ENCODE results near the gene HNRNPDL. TPM values are rescaled to one million over a fixed set of nuclear protein-coding genes. Genes with fewer than 3 reads are reported as not detected.
"Not testable (repeated sequence)": the region's sequence is repeated elsewhere in the genome, so short reads cannot be mapped to it uniquely, and the experiment has no call there.

Gene HNRNPDL
- polyA plus RNA-seq, 2 of the 4 experiments (the other 2 are of a cell fraction) = 321 to 397 TPM

DNA sequence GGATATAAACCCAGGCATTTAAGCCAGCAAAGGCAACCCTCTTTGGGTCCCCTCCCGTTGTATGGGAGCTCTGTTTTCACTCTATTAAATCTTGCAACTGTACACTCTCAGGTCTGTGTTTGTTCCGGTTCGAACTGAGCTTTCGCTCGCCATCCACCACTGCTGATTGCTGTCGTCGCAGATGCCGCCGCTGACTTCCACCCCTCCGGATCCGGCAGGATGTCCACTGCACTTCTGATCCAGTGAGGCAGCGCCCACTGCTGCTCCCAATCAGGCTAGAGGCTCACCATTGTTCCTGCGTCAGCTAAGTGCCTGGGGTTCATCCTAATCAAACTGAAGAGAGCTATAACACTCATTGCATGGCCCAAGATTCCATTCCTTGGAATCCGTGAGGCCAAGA, 49.3 kb upstream of the HNRNPDL start:
- no peaks in the 10 kb centered on the region for H3K9me3 ChIP-seq
- WGBS (ENCODE audit: missing lambda C conversion rate) = 93% methylated on average over 12 of the region's 14 CpGs
- no peak for TF ChIP-seq HDAC2 (IDR thresholded peaks at IDR 0.05)
- ATAC-seq (no peak), FAIRE-seq (no peak), DNase-seq (ENCODE audit: low read depth in 1 of 2, low spot score in 1 of 2) (no peak)
- no peak overlapping the region for H3K4me2 ChIP-seq
- ChIA-PET CTCF (interaction anchor here (1.1 kb wide), 2 partner anchors 9 to 17 kb away, joined by 3 to 4 read pairs; no protein-coding TSS in a partner anchor), POLR2A (no interaction called here)
- H3K27ac ChIP-seq = no peak overlapping the region
- no peaks in the 10 kb centered on the region for H3K4me1 ChIP-seq
- no peak overlapping the region for H3K4me3 ChIP-seq

DNA sequence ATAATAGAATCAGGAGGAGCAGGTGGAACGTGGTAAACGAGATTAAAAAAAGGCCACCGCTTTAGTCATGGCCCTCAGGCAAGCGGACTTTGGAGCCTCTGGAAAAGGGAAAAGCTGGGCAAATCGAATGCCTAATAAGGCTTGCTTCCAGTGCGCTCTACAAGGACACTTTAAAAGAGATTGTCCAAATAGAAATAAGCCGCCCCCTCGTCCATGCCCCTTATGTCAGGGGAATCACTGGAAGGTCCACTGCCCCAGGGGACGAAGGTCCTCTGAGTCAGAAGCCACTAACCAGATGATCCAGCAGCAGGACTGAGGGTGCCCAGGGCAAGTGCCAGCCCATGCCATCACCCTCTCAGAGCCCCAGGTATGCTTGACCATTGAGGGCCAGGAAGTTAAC, 47.2 kb upstream of the HNRNPDL start:
- H3K4me2 ChIP-seq; DNase-seq (ENCODE audit: low read depth in 1 of 2, low spot score in 1 of 2); H3K4me3 ChIP-seq; ATAC-seq; FAIRE-seq; CTCF ChIA-PET; H3K4me1 ChIP-seq; H3K9me3 ChIP-seq; H3K27ac ChIP-seq; POLR2A ChIA-PET: not testable (repeated sequence)
- 75% methylated on average over 9 of the region's 9 CpGs for WGBS (ENCODE audit: missing lambda C conversion rate)

DNA sequence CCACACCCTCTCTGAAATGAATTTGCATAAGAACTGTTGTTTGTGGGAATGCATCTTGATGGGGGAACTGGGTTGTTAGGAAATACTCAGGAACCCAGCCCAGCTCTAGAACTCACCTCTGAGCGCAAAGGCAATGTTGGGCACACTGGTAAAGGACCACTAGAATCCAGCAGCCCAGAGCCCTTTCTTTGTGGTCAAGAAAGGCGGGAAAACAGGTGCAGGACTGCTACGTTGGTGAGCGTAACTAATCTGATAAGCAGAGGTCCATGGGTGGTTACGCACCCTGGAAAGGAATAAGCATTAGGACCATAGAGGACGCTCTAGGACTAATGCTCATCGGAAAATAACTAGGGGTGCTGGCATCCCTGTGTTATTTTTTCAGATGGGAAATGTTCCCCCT, 45.7 kb upstream of the HNRNPDL start:
- POLR2A ChIA-PET; ATAC-seq; H3K4me1 ChIP-seq; FAIRE-seq; H3K9me3 ChIP-seq; H3K27ac ChIP-seq; DNase-seq (ENCODE audit: low read depth in 1 of 2, low spot score in 1 of 2); H3K4me2 ChIP-seq; CTCF ChIA-PET; H3K4me3 ChIP-seq: not testable (repeated sequence)
- 94% methylated on average over 7 of the region's 7 CpGs for WGBS (ENCODE audit: missing lambda C conversion rate)

DNA sequence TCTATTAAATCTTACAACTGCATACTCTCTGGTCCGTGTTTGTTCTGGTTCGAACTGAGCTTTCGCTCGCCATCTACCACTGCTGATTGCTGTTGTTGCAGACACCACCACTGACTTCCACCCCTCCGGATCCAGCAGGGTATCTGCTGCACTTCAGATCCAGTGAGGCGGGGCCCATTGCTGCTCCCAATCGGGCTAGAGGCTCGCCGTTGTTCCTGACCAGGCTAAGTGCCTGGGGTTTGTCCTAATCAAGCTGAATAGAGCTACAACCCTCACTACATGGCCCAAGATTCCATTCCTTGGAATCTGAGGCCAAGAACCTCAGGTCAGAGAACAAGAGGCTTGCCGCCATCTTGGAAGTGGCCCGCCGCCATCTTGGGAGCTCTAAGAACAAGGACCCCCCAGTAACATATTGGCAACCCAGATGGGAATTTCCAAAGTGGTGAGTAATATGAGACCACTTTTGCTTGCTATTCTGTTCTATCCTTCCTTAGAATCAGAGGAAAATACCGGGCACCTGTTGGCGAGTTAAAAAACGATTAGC, 43.4 kb upstream of the HNRNPDL start:
- TF ChIP-seq FOSB (CRISPR knock-in tag; IDR thresholded peaks at IDR 0.05) = no peak
- no peak for TF ChIP-seq BHLHE40 (IDR thresholded peaks at IDR 0.05; ENCODE audit: low read depth, low read length)
- TF ChIP-seq, protein P1, sequence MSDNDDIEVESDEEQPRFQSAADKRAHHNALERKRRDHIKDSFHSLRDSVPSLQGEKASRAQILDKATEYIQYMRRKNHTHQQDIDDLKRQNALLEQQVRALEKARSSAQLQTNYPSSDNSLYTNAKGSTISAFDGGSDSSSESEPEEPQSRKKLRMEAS (IDR thresholded peaks at IDR 0.05) = no peak
- no peak for TF ChIP-seq JUNB (IDR thresholded peaks at IDR 0.05)
- TF ChIP-seq KDM1A (IDR thresholded peaks at IDR 0.05; ENCODE audit: low read depth) = no peak
- Histone ChIP-seq H3K9me3 (no peaks in the 10 kb centered on the region), H3K27ac (no peak overlapping the region), H3K4me3 (no peak overlapping the region), H3K4me1 (no peaks in the 10 kb centered on the region), H3K4me2 (no peak overlapping the region)
- ChIA-PET POLR2A (no interaction called here), CTCF (no interaction called here)
- FAIRE-seq = no peak
- no peak for ATAC-seq
- WGBS (ENCODE audit: missing lambda C conversion rate) = 97% methylated on average over 15 of the region's 15 CpGs
- no peak for DNase-seq (ENCODE audit: low read depth in 1 of 2, low spot score in 1 of 2)

DNA sequence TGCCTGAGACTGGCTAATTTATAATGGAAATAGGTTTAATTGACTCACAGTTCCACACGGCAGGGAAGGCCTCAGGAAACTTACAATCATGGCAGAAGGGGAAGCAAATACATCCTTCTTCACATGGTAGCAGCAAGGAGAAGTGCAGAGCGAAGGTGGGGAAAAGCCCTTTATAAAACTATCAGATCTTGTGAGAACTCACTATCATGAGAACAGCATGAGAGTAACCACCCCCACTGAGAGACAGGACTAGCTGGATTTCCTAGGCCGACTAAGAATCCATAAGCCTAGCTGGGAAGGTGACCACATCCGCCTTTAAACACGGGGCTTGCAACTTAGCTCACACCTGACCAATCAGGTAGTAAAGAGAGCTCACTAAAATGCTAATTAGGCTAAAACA, 42.8 kb upstream of the HNRNPDL start:
- ATAC-seq; H3K9me3 ChIP-seq; H3K4me1 ChIP-seq; DNase-seq (ENCODE audit: low read depth in 1 of 2, low spot score in 1 of 2); H3K27ac ChIP-seq; FAIRE-seq; H3K4me3 ChIP-seq; POLR2A ChIA-PET; CTCF ChIA-PET; H3K4me2 ChIP-seq: not testable (repeated sequence)
- WGBS (ENCODE audit: missing lambda C conversion rate) = 87% methylated on average over 5 of the region's 5 CpGs

DNA sequence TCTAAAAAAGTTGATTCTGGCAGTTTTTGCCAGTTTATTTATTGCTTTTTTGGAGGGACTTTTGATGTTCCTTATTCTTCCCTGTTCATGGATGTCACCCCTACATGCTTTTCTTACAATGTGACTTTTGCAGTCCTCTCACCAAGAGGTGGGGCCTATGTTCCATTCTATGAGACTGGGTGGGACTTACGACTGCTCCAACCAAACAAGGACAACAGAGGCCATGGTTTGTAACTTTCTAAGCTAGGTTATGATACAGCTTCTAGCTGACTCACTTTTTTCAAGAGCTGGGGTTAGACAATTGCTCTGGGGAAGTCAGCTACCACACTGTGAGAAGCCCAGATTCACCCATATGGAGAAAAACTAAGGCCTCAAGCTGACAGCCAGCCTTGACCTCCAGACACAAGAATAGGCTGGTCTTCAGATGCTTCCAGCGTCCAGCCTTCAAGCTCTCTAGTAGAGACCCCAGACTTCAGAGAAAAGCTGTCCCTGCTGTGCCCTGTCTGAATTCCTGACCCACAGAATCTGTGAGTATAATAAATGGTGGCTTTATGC, 39.6 kb upstream of the HNRNPDL start:
- CTCF ChIA-PET = interaction anchor here (0.6 to 3.9 kb wide), 4 partner anchors 10 to 322 kb away, joined by 3 to 10 read pairs (median 4); no protein-coding TSS in a partner anchor
- no peaks in the 10 kb centered on the region for H3K9me3 ChIP-seq
- no peak for DNase-seq (ENCODE audit: low read depth in 1 of 2, low spot score in 1 of 2)
- H3K4me3 ChIP-seq = no peak overlapping the region
- no peak; a peak in 1 of 6 replicates for ATAC-seq
- POLR2A ChIA-PET = no interaction called here
- no peak overlapping the region for H3K27ac ChIP-seq
- FAIRE-seq = no peak
- H3K4me2 ChIP-seq = no peak overlapping the region
- WGBS (ENCODE audit: missing lambda C conversion rate) = 93% methylated on average over 1 of the region's 2 CpGs
- H3K4me1 ChIP-seq = no peaks in the 10 kb centered on the region
- TF ChIP-seq, protein P2, sequence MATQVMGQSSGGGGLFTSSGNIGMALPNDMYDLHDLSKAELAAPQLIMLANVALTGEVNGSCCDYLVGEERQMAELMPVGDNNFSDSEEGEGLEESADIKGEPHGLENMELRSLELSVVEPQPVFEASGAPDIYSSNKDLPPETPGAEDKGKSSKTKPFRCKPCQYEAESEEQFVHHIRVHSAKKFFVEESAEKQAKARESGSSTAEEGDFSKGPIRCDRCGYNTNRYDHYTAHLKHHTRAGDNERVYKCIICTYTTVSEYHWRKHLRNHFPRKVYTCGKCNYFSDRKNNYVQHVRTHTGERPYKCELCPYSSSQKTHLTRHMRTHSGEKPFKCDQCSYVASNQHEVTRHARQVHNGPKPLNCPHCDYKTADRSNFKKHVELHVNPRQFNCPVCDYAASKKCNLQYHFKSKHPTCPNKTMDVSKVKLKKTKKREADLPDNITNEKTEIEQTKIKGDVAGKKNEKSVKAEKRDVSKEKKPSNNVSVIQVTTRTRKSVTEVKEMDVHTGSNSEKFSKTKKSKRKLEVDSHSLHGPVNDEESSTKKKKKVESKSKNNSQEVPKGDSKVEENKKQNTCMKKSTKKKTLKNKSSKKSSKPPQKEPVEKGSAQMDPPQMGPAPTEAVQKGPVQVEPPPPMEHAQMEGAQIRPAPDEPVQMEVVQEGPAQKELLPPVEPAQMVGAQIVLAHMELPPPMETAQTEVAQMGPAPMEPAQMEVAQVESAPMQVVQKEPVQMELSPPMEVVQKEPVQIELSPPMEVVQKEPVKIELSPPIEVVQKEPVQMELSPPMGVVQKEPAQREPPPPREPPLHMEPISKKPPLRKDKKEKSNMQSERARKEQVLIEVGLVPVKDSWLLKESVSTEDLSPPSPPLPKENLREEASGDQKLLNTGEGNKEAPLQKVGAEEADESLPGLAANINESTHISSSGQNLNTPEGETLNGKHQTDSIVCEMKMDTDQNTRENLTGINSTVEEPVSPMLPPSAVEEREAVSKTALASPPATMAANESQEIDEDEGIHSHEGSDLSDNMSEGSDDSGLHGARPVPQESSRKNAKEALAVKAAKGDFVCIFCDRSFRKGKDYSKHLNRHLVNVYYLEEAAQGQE (IDR thresholded peaks at IDR 0.05) = no peak
- TF ChIP-seq, protein P3, sequence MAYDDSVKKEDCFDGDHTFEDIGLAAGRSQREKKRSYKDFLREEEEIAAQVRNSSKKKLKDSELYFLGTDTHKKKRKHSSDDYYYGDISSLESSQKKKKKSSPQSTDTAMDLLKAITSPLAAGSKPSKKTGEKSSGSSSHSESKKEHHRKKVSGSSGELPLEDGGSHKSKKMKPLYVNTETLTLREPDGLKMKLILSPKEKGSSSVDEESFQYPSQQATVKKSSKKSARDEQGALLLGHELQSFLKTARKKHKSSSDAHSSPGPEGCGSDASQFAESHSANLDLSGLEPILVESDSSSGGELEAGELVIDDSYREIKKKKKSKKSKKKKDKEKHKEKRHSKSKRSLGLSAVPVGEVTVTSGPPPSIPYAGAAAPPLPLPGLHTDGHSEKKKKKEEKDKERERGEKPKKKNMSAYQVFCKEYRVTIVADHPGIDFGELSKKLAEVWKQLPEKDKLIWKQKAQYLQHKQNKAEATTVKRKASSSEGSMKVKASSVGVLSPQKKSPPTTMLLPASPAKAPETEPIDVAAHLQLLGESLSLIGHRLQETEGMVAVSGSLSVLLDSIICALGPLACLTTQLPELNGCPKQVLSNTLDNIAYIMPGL (CRISPR knock-in tag; IDR thresholded peaks at IDR 0.05; ENCODE audit: borderline replicate concordance) = no peak
- TF ChIP-seq RFX5 (IDR thresholded peaks at IDR 0.05) (no peak), SREBF2 (IDR thresholded peaks at IDR 0.05) (no peak)
- TF ChIP-seq, protein P4, sequence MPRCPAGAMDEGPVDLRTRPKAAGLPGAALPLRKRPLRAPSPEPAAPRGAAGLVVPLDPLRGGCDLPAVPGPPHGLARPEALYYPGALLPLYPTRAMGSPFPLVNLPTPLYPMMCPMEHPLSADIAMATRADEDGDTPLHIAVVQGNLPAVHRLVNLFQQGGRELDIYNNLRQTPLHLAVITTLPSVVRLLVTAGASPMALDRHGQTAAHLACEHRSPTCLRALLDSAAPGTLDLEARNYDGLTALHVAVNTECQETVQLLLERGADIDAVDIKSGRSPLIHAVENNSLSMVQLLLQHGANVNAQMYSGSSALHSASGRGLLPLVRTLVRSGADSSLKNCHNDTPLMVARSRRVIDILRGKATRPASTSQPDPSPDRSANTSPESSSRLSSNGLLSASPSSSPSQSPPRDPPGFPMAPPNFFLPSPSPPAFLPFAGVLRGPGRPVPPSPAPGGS (IDR thresholded peaks at IDR 0.05) = no peak
- TF ChIP-seq, protein P5, sequence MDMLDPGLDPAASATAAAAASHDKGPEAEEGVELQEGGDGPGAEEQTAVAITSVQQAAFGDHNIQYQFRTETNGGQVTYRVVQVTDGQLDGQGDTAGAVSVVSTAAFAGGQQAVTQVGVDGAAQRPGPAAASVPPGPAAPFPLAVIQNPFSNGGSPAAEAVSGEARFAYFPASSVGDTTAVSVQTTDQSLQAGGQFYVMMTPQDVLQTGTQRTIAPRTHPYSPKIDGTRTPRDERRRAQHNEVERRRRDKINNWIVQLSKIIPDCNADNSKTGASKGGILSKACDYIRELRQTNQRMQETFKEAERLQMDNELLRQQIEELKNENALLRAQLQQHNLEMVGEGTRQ (IDR thresholded peaks at IDR 0.05) = no peak
- TF ChIP-seq, protein P6, sequence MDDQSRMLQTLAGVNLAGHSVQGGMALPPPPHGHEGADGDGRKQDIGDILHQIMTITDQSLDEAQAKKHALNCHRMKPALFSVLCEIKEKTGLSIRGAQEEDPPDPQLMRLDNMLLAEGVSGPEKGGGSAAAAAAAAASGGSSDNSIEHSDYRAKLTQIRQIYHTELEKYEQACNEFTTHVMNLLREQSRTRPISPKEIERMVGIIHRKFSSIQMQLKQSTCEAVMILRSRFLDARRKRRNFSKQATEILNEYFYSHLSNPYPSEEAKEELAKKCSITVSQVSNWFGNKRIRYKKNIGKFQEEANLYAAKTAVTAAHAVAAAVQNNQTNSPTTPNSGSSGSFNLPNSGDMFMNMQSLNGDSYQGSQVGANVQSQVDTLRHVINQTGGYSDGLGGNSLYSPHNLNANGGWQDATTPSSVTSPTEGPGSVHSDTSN (IDR thresholded peaks at IDR 0.05) = no peak
- TF ChIP-seq, protein P1 (IDR thresholded peaks at IDR 0.05) = no peak
